Measurements from ENCODE around the gene C1GALT1.

The C1GALT1 gene

GRCh38 chr7:7272294-7272693 lies 90.0 kb downstream of the C1GALT1 start:
- no peak for DNase-seq (ENCODE audit: low read depth in 2 of 2)

GRCh38 chr7:7274782-7275181 lies 92.4 kb downstream of the C1GALT1 start:
- no peak for DNase-seq (ENCODE audit: low read depth in 2 of 2)

GRCh38 chr7:7276161-7276560 lies 93.8 kb downstream of the C1GALT1 start:
- no peak for DNase-seq (ENCODE audit: low read depth in 2 of 2)

- DNase-seq (ENCODE audit: low read depth in 2 of 2): no peak
These were observed 108.2 kb downstream of the C1GALT1 start for GRCh38 chr7:7290429-7291122.

- no peak for DNase-seq (ENCODE audit: low read depth in 2 of 2)
These were observed 109.7 kb downstream of the C1GALT1 start for GRCh38 chr7:7292085-7292484.

GRCh38 chr7:7292608-7293007 lies 110.3 kb downstream of the C1GALT1 start:
- DNase-seq (ENCODE audit: low read depth in 2 of 2): no peak

GRCh38 chr7:7293092-7293491 lies 110.7 kb downstream of the C1GALT1 start:
- DNase-seq (ENCODE audit: low read depth in 2 of 2): no peak

GRCh38 chr7:7294911-7295310 lies 112.6 kb downstream of the C1GALT1 start:
- no peak for DNase-seq (ENCODE audit: low read depth in 2 of 2)
